ENCODE measurements around the gene DST. TPM values are rescaled to one million over a fixed set of nuclear protein-coding genes. Genes with fewer than 3 reads are reported as not detected.

DST gene
- total and polyA plus RNA-seq, 2 of the 8 experiments (the other 6 are each of a cell fraction or from before 2014, with no cell fraction given): 49.4 to 116 TPM

- H3K4me1 ChIP-seq (replicated peaks in 1 of 4; ENCODE audit: control insufficient read depth in 3 of 4, insufficient read depth in 4 of 4, low read length in 3 of 4): no peaks in the 10 kb centered on the region
- H2AK5ac ChIP-seq (ENCODE audit: low read depth, low read length): no peak overlapping the region
- no peaks in the 10 kb centered on the region for H4K20me1 ChIP-seq (replicated peaks in 1 of 2; ENCODE audit: control insufficient read depth in 1 of 2, insufficient read depth in 2 of 2, low read length in 2 of 2)
- H3K27me3 ChIP-seq (replicated peaks in 1 of 4; ENCODE audit: control insufficient read depth in 3 of 4, extremely low read depth in 1 of 4, insufficient read depth in 3 of 4, low read length in 3 of 4): no peaks in the 10 kb centered on the region
- H2BK120ac ChIP-seq (replicated peaks; ENCODE audit: low read depth, low read length): no peak overlapping the region
- FAIRE-seq (no peak), DNase-seq (ENCODE audit: low read depth in 1 of 2, low spot score in 2 of 2) (no peak)
- POLR2A ChIA-PET (ENCODE audit: partially characterized antibody): no interaction called here
- H3K9me3 ChIP-seq (ENCODE audit: insufficient read depth in 2 of 2, low read depth in 1 of 2, low read length in 1 of 2): no peaks in the 10 kb centered on the region
- no peak overlapping the region for H3K4me3 ChIP-seq (ENCODE audit: extremely low read depth in 1 of 4, insufficient read depth in 2 of 4, low read depth in 3 of 4, low read length in 4 of 4)
- no peak overlapping the region for H3K27ac ChIP-seq (ENCODE audit: low read depth, low read length)
- H3K4ac ChIP-seq (replicated peaks; ENCODE audit: insufficient read length, low read depth, low read length): no peak overlapping the region
- H3K14ac ChIP-seq (ENCODE audit: insufficient read length): no peak overlapping the region
- TF ChIP-seq SIRT6 (IDR thresholded peaks at IDR 0.05; ENCODE audit: low read length): no peak
- no peak overlapping the region for H3K4me2 ChIP-seq (ENCODE audit: insufficient read depth in 1 of 2, low read depth in 2 of 2, low read length in 2 of 2)
- no peak overlapping the region for H2AFZ ChIP-seq (ENCODE audit: low read length)
- no peak overlapping the region for H2BK12ac ChIP-seq (ENCODE audit: low read depth, low read length)
- H4K91ac ChIP-seq (replicated peaks; ENCODE audit: insufficient read length, low read length): no peak overlapping the region
- H3K79me1 ChIP-seq (ENCODE audit: low read depth, low read length): no peaks in the 10 kb centered on the region; the same call in 1 of the 2 replicates
- CTCF ChIA-PET (ENCODE audit: partially characterized antibody): interaction anchor here (0.7 to 6.3 kb wide), 42 partner anchors 9 to 1150 kb away, joined by 3 to 48 read pairs (median 4); no protein-coding TSS in a partner anchor
- no peak overlapping the region for H3K23ac ChIP-seq (ENCODE audit: insufficient read length)
- H2BK20ac ChIP-seq (ENCODE audit: low read length): no peak overlapping the region
- peaks cover 13 to 67% (median 35%) of the 10 kb centered on the region in 4 experiments for H3K36me3 ChIP-seq (ENCODE audit: control insufficient read depth in 2 of 4, insufficient read depth in 4 of 4, low read length in 3 of 4)
- H3K18ac ChIP-seq (ENCODE audit: extremely low read depth, low read length): no peak overlapping the region
- no peak overlapping the region for H3K9ac ChIP-seq (replicated peaks in 1 of 4; ENCODE audit: extremely low read depth in 1 of 4, low read depth in 3 of 4, low read length in 3 of 4)
- H3K56ac ChIP-seq (replicated peaks; ENCODE audit: insufficient read length, low read depth, low read length): no peak overlapping the region
- no peaks in the 10 kb centered on the region for H3K23me2 ChIP-seq (ENCODE audit: low read depth, low read length)
- no peaks in the 10 kb centered on the region for H3K79me2 ChIP-seq (ENCODE audit: control insufficient read depth in 1 of 2, insufficient read depth in 2 of 2, low read length in 2 of 2)
- H4K5ac ChIP-seq (ENCODE audit: insufficient read length, low read depth, low read length): no peak overlapping the region
- H4K8ac ChIP-seq (ENCODE audit: extremely low read depth, insufficient read depth, low read length): no peak overlapping the region
- H2BK5ac ChIP-seq (ENCODE audit: low read depth, low read length): no peak overlapping the region
- H2BK15ac ChIP-seq (ENCODE audit: low read length): no peak overlapping the region
Observed at GRCh38 chr6:56594699-56595098, 48.0 kb downstream of the DST start.
